NCI-H1105 (cell line): ENCODE results near the gene HDX.
"Not testable (repeated sequence)": the region's sequence is repeated elsewhere in the genome, so short reads cannot be mapped to it uniquely, and the experiment has no call there.

ENCODE experiments used
- DNase-seq: peaks from one replicate; lab custom pipeline; 2025; lab: John Stamatoyannopoulos, UW

HDX gene, protein sequence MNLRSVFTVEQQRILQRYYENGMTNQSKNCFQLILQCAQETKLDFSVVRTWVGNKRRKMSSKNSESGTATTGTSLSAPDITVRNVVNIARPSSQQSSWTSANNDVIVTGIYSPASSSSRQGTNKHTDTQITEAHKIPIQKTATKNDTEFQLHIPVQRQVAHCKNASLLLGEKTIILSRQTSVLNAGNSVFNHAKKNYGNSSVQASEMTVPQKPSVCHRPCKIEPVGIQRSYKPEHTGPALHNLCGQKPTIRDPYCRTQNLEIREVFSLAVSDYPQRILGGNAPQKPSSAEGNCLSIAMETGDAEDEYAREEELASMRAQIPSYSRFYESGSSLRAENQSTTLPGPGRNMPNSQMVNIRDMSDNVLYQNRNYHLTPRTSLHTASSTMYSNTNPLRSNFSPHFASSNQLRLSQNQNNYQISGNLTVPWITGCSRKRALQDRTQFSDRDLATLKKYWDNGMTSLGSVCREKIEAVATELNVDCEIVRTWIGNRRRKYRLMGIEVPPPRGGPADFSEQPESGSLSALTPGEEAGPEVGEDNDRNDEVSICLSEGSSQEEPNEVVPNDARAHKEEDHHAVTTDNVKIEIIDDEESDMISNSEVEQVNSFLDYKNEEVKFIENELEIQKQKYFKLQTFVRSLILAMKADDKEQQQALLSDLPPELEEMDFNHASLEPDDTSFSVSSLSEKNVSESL

DNA sequence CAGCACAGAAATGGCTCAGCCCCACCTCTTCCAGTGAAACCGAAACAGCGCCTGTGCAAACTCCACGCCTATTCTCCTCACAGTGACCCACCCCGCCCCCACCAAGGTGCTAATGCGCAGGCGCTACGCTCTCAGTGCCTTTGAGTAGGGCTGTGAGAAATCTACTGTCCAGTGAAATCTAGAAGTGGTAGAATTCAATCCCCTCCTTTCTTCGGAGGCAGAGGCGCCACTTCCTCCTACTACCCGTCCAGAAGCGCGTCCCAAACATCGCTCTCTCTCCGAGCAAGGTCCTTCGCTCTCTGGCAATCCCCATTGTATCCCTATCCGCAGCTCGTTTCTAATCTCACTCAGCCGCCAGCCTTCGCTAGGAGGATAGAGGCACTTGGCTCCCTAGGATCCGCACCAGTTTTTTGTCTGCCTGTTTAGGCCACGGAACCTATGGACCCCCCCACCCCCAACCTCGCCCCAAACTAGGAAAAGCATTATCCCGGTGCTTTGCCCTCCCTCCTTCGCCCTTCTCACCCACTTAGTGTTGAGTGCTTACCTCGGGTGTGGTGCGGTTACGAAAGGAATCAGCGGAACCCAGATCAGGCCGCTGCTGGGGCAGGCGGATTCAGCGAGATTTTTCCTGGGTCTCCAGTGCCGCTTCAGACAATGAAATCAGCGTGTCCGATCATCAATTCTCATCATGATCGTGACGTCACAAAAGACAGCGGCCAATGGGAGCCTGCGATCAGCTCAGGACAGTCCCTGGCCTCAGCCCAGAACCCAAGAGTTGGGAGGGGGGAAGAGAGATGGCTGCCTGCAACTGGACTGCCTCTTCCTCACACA lies at the start of gene HDX:
Gene HDX, minus strand, starts transcription at position 656 of the 831 bp plus-strand sequence. CDS start 27,056 bp downstream, outside the sequence.
- DNase-seq = peak; percentile 80

DNA sequence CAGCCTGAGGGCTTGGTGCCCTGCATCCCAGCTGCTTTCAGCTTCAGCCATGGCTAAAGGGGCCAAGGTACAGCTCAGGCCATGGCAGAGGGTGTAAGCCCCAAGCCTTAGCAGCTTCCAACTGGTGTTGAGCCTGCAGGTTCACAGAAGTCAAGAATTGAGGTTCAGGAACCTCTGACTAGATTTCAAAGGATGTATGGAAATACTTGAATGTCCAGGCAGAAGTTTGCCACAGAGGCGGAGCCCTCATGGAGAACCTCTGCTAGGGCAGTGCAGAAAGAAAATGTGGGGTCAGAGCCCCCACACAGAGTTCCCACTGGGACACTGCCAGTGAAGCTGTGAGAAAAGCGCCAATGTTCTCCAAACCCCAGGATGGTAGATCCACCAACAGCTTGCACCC lies 39.1 kb upstream of the HDX start:
- DNase-seq = not testable (repeated sequence)

DNA sequence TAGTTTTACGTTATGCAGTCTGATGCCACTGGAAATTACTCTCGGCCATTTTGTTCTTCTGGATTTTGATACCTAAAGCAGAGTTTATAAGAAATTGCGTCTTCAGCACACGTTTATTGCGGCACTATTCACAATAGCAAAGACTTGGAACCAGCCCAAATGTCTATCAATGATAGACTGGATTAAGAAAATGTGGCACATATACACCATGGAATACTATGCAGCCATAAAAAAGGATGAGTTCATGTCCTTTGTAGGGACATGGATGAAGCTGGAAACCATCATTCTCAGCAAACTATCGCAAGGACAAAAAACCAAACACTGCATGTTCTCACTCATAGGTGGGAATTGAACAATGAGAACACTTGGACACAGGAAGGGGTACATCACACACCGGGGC lies 35.4 kb upstream of the HDX start:
- DNase-seq = not testable (repeated sequence)

DNA sequence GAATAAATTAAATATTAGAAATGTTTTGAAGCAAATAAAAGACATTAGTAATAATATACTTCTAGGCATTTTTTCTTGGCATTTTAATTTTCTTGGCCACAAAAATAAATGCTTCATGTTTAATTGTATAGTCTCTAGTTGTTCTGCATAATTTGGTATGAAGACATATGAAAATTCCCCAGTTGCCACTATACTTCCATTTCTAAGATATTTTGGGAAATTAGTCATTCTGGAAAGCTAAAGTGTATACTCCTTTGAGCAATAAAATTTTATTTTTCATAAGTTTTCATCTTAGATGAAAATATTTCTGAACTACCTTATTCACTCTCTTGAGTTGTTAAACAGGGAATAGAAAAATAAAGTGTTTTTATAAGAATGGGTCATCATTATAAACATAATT lies 13.8 kb downstream of the HDX start:
- DNase-seq = no peak

DNA sequence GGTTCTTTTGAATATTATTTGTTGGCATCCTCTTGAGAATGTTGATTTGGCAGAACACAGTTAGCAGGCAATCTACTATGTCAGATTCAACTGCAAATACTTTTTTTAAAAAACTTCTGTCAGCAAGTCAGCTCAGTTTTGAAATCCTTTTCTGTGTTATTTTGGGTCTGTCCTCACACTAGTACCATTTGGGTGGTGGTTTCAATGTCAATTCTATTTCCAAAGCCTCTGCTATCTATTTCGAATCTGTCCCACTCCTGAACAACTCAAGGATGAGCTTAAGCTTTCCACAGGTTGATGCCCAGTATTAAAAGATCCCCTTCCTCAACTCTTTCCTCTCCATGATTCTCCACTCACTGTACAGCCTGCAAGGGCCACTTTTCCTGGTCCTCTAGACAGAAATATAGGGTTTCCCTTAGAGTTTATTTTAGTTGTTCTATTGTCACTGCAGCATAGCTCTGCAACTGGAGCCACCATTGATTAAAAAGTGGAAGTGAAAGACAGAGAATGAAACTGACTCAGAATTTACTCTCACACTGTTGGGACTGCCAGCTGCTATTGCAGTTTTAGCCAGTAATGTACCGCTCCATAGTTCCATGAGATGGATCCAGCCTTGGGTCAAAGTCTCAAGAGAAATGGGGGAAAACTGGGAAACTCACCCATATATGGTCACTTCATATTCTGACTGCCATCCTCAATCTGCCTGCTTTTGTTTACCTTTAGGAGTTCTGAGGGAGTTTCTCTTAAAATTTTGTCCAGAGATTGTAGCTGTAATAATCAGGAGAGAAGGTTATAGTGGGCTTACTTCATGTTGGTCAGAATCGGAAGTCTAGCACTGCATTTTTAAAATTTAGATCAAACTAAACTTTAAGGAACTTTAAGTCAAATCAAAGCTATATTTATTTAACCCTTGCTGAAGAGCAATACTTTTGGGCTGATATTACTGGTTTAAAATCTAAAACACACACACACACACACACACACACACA lies 14.6 kb downstream of the HDX start:
- no peak for DNase-seq

DNA sequence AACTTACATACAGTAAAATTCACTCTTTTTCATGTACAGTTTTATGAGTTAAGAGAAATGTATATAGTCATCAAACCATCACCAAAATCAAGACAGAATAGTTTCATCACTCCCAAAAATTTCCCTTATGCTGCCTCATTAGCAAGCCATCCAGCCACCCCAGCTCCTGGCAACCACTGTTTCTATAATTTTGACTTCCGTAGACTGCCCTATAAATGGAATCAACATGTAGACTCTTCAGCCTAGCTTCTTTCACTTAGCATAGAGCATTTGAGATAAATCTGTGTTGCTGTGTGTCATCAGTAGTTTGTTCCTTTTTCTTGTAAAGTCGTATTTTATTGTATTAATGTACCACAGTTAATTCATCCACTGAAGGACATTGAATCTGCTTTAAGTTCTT lies 23.2 kb downstream of the HDX start:
- DNase-seq = no peak

DNA sequence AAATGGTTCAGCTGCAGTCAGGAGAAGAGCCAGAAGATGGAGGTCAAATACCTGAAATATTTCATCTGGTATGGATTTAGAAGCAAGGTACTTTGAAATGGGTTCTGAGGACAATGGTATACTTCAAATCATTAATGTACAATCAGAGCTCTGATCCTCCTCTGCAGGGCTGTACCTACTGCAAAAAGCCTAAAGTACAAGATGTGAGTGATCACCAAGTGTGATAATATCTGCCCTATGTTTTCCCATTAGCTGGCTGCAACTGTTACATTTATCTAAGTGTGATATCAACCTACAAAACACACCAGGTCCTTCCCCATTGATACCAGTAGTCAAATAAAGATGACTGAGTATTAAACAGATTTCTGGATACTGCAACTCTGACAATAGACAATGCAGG lies 25.1 kb downstream of the HDX start:
- no peak for DNase-seq

DNA sequence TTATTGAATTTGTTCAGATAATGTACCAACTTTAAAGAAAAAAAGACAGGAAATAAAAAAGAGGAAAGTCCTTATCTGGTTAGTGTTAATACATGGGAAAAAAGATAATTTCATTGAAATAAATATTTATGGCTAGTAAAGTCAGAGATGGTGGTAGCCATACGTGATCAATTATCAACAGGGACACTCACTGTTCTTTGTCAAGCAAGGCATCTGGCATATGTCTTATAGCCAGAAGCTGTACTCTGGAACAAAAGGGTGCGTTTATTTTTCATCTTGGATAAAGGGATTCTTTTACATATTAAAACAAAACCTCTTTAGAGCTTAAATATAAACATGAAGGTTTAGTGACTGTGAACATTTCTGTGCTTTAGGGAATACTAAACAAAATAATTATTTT lies 26.7 kb downstream of the HDX start:
- DNase-seq = no peak

DNA sequence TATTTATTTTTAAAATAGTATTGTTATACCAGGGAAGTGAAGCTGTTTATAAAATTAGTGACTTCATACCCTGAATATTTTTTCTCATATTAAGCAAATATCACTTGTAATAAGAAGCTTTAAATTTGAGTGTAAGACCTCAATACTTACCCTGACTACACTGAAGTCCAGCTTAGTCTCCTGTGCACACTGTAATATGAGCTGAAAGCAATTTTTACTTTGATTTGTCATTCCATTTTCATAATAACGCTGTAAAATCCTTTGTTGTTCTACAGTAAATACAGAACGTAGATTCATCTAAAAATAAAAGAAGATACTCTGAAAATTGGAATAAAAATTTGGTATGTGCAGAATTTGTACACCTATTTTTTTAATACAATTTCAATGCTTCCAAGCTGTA lies 27.2 kb downstream of the HDX start:
- DNase-seq = no peak

DNA sequence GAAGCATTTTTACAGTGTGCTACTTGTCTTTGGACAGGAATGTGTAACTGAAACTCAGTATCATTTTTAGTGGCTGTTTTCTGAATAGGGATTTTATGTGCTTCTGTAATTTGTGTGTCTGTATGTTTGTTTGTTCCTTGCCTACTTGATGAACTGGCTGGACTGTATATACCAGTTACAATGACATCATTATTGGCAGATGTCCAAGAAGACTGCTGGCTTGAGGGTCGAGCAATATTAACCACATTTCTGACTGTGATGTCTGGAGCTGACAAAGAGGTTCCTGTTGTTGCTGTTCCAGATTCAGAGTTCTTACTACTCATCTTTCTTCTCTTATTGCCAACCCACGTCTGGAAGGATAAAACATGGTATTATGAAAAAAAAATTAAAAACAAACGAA lies 33.0 kb downstream of the HDX start:
- DNase-seq = peak; percentile 12

DNA sequence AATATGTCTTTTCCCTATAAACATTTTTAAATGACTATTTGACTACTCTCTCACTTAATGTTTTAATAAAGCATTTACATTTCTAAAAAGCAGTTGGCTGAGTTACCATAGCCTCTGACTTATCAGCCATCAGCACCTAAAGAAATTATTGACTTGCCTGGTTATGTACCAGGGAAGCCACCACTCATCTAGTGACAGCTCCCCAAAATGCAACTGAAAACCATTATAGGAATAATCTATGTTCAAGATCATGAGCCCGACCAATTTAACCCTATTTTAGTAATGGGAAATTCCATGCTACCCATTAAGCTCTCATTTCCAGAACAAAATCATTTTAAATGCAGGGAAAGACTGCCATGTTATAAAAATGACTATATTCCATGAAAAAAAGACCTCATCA lies 34.4 kb downstream of the HDX start:
- DNase-seq = no peak

DNA sequence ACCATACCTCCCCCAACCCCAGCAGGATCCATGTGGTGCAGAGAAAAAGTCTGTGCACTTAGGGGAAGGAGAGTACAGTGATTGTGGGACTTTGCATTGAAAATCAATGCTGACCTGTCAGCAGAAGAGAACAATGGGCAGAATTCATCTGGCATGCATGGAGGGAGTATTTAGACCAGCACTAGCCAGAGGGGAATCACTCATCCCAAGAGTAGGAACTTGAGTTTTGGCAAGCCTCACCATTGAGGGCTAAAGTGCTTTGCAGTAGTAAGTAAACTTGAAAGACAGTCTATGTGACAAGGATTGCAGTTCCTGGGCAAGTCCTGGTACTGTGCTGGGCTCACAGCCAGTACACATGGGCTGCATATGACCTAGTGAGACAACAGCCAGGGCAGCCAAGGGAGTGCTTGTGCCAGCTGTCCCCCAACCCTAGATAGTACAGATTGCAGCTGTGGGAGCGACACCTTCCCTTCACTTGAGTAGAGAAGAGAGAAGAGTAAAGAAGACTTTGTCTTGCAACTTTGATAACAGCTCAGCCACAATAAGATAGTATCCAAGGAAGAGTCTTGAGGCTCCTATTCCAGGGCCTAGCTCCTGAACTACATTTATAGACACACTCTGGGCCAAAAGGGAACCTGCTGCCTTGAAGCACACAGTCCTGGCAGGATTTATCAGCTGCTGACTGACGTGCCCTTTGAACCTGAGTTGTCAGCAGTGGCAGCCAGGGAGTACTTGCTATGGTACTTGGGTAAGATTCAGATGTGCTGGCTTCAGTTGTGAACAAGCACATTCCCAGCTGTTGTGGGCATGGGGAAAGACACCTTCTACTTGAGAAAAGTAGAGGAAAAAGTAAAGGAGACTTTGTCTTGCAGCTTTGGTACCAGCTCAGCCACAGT lies 48.7 kb downstream of the HDX start:
- no peak for DNase-seq

DNA sequence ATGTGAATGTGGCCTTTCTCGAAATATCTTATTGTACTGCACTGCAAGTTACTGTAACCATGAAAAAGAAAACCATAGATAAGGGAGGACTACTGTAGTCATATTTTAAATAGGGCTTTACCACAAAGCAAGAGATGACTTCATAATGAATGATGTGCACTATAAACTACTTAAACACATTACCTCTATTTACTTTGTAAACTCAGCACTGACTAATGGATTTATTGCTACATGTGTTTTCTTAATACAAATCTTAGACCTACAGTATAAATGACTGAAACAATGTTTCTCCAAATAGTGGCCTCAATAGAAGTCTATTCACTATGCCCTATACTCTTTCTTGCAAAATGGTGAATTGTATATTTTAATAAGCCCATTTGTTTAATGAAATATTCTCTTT lies 61.1 kb downstream of the HDX start:
- no peak for DNase-seq

DNA sequence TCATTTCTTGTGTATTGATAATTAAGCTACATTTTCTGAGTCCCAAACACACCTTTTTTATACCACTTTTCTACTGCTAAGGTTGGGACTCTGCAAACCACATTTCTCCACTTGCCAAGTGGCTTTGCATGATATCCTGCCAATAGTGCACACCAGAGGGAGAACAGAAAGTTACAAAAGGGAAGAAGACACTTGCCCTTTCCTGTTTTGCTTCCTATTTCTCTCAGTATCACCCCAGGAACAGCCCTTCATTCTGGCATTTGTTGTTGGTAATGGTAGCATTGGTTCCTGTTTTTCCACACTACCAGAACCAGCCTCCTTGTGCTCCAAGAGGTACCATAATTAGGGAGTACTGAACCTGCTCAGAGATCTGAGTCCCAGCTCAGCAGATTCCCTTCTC lies 87.1 kb downstream of the HDX start:
- no peak for DNase-seq

DNA sequence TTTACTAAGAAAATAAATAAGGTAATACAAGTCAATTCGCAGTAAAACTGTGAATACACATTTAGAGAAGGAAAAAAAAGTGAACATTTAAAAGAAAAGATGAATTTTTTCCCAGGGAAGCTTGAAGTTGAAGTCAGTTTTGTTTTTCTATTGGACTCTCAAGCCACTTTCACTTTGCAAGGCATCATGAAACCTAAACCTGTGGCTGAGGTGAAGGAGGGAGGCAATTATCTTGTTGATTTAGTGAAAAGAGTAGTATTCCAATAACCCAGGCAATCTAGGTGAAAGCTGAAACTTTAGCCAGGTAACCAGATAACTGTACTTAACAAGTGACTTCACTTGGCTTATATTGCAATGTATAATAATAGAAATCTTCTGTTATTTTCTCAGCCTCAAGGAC lies 138.6 kb downstream of the HDX start:
- peak; percentile 20 for DNase-seq

DNA sequence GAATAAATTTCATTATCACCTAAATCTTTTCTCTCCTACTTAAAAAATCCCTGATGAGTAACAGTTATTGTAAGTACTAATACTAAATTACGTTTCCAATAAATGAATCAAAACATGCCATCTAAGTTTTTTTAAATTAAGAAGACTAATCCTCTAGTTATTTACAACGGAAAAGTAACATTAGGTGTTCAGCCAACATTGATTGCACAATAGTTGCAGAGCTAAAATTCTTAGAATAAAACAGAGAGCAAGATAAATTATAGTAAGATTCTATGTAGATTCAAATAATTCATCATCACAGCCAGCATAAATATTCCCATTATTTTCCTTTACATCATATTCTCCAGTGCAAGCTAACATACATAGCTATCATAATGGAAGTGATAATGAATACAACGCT lies 139.2 kb downstream of the HDX start:
- no peak for DNase-seq

DNA sequence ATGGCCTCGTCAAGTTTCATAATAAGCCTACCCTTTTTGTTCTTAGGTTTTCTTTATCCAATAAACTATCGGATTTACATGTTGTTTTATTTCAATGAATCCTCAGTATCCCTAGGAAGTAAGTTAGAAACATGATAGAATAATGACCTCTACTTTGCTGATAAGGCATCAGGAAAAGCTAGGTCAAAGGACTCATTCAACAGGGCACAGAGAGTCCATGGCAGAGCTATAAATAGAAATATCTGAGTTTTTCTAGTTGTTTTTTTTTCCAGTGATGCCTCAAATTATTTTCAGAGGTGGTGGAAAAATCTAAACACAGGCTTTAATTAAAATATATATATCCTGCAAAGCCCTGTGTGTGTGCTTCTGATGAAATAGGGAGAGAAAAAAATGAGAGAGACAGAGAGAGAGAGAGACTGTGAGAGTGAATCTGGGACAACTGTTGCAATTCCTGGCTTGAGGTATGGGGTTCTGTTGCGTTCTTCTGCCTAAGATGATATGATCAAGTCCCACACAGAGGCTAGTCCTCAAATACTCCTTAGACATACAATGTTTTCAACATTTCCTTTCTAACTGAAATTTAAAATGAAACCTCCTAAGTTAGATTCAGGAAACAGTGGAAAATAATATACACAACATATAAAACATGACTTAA lies 139.9 kb downstream of the HDX start:
- no peak for DNase-seq

DNA sequence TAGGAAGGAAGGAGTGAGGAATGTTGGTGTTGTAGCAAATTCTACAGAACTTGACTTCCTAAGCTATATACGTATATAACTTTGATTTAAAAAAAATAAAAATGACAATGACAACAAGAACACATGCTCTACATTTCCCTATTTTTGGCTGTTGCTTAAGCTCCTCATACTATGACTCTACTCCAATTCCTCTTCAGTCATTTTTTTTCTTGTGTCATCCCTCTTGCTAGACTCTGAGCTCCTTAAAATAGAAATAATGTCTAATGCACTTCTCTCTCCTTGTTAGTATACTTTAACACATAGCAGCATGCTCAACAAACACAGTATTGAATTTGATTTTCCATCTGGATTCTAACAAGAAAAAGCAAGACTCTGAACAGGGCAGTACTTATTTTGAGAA lies 144.0 kb downstream of the HDX start:
- DNase-seq = no peak

DNA sequence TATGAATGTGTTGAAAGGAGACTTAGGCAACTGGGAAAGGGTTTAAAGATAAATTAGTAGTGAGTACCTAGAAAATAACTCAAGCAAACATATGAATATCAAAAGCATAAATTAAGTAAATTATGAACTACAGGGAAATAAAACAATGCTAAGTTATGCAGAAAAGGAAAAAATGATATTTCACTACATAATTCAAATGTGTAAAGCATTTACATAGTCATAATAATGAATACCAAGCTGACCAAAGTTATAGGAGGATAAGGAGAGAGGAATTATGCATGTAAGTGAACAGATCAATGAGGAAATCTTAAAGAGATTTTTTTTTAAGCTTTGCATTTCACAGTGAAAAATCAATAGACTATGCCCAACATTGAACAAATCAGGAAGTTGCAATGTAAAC lies 145.0 kb downstream of the HDX start:
- DNase-seq = no peak

DNA sequence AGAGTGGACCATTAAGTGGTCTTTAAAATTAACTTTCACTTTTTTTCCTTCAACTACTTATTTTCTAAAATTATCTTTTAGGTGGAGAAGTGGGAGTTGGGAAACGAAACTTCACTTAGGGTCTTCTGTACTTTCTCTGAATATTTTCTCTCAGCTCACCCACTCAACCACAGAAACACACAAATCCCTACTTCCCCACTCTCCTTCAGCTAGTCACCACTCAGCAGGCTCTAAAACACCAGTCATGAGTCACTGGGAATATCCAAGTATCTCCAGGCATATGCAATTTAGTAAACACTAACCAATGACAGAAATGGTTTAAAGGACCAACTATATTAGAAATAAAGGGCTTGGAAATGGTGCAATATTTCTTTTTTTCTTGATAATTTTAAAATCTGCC lies 161.3 kb downstream of the HDX start:
- DNase-seq = no peak
